RWPE1 (cell line): ENCODE results near the gene LTV1.

Source experiments
- CTCF ChIA-PET: fragments of 350-600 bp; sonication (Branson Sonifier 250); formaldehyde crosslinking; extraction: SDS; loops from one replicate; lab custom pipeline; 2021; lab: Yijun Ruan, JAX
- POLR2A ChIA-PET: fragments of 400-600 bp; formaldehyde crosslinking; extraction: SDS; loops from one replicate; lab custom pipeline; 2020; ENCODE audit warnings: antibody characterized with exemption; ENCODE audit not compliant: low non-redundant PET; lab: Yijun Ruan, JAX
- DNase-seq: peaks from one replicate; pipeline ENCODE4 v3.0.0; 2012; ENCODE audit warnings: low spot score
- H3K27ac ChIP-seq: fragments of 450-650 bp; 2 replicates; pipeline ENCODE4 v1.5.1; 2017
- CTCF ChIP-seq: fragments of 450-650 bp; conservative IDR thresholded peaks from 2 replicates; pipeline ENCODE4 v1.5.1; 2017; ENCODE audit warnings: low read depth, mild to moderate bottlenecking

The LTV1 gene

GRCh38 chr6:143884216-143884900, 41.2 kb downstream of the LTV1 start:
- TF ChIP-seq CTCF: no peak
- POLR2A ChIA-PET: no interaction called here
- no peak for DNase-seq
- no peak overlapping the region for H3K27ac ChIP-seq
- CTCF ChIA-PET: no interaction called here

- CTCF ChIA-PET: no interaction called here
Observed at GRCh38 chr6:143885116-143885515, 42.0 kb downstream of the LTV1 start.

GRCh38 chr6:143894655-143895054, 51.5 kb downstream of the LTV1 start:
- no peak for TF ChIP-seq CTCF
- no peak overlapping the region for H3K27ac ChIP-seq
- no peak for DNase-seq
- CTCF ChIA-PET: no interaction called here
- POLR2A ChIA-PET: no interaction called here

More at GRCh38 chr6:143885116-143885515, 42.0 kb downstream of the LTV1 start:
- TF ChIP-seq CTCF: no peak
- no peak for DNase-seq
- POLR2A ChIA-PET: no interaction called here
- no peak overlapping the region for H3K27ac ChIP-seq

GRCh38 chr6:143896126-143896860, 53.2 kb downstream of the LTV1 start:
- POLR2A ChIA-PET: no interaction called here

GRCh38 chr6:143900358-143900757, 57.2 kb downstream of the LTV1 start:
- H3K27ac ChIP-seq: no peak overlapping the region
- no peak for TF ChIP-seq CTCF
- ChIA-PET POLR2A (no interaction called here), CTCF (interaction anchor here (0.7 kb wide), 1 partner anchor 688 kb away, joined by 8 read pairs; no protein-coding TSS in a partner anchor)
- no peak for DNase-seq

More at GRCh38 chr6:143896126-143896860, 53.2 kb downstream of the LTV1 start:
- TF ChIP-seq CTCF: no peak
- DNase-seq: no peak
- CTCF ChIA-PET: no interaction called here
- H3K27ac ChIP-seq: no peak overlapping the region

- ChIA-PET POLR2A (no interaction called here), CTCF (no interaction called here)
- no peak for DNase-seq
- no peak overlapping the region for H3K27ac ChIP-seq
- no peak for TF ChIP-seq CTCF
Observed at GRCh38 chr6:143901885-143902750, 59.0 kb downstream of the LTV1 start.
